ENCODE measurements around the gene GAGE10.
A peak's percentile ranks its signal among the peaks of the same experiment; 100 is the strongest.

Gene GAGE10

DNA sequence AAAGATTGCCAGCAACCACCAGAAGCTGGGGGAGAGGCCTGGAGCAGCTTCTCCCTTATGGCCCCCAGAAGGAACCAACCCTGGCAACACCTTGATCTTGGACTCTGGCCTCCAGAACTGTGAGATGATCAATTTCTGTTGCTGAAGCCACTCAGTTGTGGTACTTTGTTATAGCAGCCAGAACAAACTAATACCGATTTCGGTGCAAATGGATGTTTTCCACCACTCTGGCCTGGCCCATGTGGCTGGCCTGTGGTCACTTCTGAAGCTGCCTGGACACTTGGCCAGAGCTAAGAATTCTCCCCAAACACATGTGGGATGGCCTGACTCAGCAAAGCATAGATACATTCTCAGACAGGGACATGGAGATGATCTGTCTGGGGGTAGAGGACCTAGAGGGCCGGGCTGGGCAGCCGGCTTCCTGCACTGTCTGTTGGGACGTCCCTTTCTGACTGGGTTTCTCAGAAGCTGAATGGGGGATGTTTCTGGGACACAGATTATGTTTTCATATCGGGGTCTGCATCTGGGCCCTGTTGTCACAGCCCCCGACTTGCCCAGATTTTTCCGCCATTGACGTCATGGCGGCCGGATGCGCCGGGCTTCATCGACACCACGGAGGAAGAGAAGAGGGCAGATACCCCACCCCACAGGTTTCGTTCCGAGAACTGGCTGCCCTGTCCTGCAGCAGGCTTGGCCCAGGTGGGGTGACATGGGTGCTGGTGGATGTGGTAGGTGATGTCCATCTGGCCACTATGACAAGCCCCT, 43.0 kb upstream of the GAGE10 start:
- no peak overlapping the region for H3K4me3 ChIP-seq (replicated peaks; ENCODE audit: low read depth, low read length)
- no peak for DNase-seq (ENCODE audit: low read depth)
- no peak for TF ChIP-seq CTCF (IDR thresholded peaks at IDR 0.05; ENCODE audit: low read length, missing control alignments)

DNA sequence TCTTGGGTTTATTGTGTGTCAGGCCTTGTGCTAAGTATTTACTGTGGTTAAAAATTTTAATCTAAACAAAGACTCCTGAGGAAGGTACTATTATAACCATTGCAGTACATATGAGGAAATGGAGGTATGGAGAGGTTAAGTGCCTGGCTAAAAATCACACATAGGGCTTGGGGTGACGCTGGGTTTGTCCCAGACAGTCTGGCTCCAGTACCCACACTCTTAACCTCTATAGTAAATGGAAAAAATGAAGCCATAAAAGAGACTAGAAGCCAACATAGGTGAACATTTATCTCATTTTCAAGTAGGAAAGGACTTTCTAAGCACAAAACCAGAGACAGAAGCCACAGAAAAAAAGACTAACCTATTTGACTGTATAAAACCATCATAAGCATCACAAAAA, 40.8 kb upstream of the GAGE10 start:
- DNase-seq (ENCODE audit: low read depth) = no peak
- no peak overlapping the region for H3K4me3 ChIP-seq (replicated peaks; ENCODE audit: low read depth, low read length)
- TF ChIP-seq CTCF (IDR thresholded peaks at IDR 0.05; ENCODE audit: low read length, missing control alignments) = no peak

GRCh38 chrX:49263631-49264030, 39.8 kb upstream of the GAGE10 start:
- no peak for DNase-seq (ENCODE audit: low read depth)
- TF ChIP-seq CTCF (IDR thresholded peaks at IDR 0.05; ENCODE audit: low read length, missing control alignments) = no peak

DNA sequence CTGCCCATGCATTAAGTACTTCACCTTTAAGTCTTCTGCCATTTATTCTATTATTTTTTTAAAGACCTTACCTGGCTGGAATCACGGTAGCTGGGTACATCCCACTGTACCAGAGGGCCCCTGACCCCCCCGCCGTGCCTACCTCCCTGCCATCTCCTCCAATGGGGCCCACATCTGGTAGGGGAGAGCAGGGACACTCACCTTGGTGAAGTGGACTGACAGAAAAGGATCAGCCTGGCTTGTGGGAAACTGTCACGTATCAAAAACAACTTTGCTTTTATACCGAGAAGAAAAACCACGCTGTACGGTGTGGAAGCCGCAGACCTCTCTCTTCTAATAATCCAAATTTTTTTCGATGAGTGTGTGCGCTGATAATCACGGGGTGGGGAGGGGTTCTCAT, 39.0 kb upstream of the GAGE10 start, which contains the start of gene FOXP3:
Gene FOXP3, minus strand, starts transcription at position 251 of the 400 bp plus-strand sequence. CDS start 6,205 bp downstream, outside the sequence.
- no peak within 1 kb of the TSS for H3K4me3 ChIP-seq (replicated peaks; ENCODE audit: low read depth, low read length)
- DNase-seq (ENCODE audit: low read depth) = no peak
- TF ChIP-seq CTCF (IDR thresholded peaks at IDR 0.05; ENCODE audit: low read length, missing control alignments) = no peak

More at GRCh38 chrX:49263631-49264030, 39.8 kb upstream of the GAGE10 start:
- no peak overlapping the region for H3K4me3 ChIP-seq (replicated peaks; ENCODE audit: low read depth, low read length)

- TF ChIP-seq CTCF (IDR thresholded peaks at IDR 0.05; ENCODE audit: low read length, missing control alignments) = no peak
- DNase-seq (ENCODE audit: low read depth) = no peak
- H3K4me3 ChIP-seq (replicated peaks; ENCODE audit: low read depth, low read length) = no peak overlapping the region
Observed at GRCh38 chrX:49266523-49267445, 36.7 kb upstream of the GAGE10 start.

DNA sequence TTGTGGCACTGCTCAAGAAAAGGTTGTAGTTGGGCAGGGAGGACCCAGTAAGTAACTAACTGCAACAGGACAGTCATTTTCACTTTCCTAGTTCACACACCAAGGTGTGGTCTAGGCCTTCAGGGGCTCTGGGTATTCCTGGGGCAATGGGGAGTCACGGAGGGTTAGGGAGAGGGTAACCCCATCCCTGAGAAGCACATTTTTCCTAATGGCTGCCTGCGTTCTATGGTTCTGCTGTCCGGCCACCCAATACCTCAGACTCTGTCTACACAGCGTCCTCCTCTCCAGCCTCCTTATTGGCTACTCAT, 34.8 kb upstream of the GAGE10 start:
- TF ChIP-seq CTCF (IDR thresholded peaks at IDR 0.05; ENCODE audit: low read length, missing control alignments) = no peak
- DNase-seq (ENCODE audit: low read depth) = no peak
- peak overlapping the region; percentile 71 for H3K4me3 ChIP-seq (replicated peaks; ENCODE audit: low read depth, low read length)

Measured in fibroblast of pulmonary artery (primary cell).